ENCODE results near the gene PGM1. TPM values are rescaled to one million over a fixed set of nuclear protein-coding genes. Genes with fewer than 3 reads are reported as not detected.
A peak's percentile ranks its signal among the peaks of the same experiment; 100 is the strongest.

Gene PGM1
- total and polyA plus RNA-seq, 10 of the 15 experiments (the other 5 are each of a cell fraction or from before 2014, with no cell fraction given), result 22.5 to 72.6 (median 50.8) TPM

GRCh38 chr1:63592536-63593302 lies 492 bp upstream of the PGM1 start:
- no peaks in the 10 kb centered on the region for H3K4me1 ChIP-seq (ENCODE audit: control insufficient read depth, insufficient read depth, low read length)
- peaks cover 37% of the 10 kb centered on the region for H3K79me2 ChIP-seq (ENCODE audit: control insufficient read depth, insufficient read depth, low read length)
- H3K4me3 ChIP-seq, result peak overlapping the region; percentile 86
- CTCF ChIA-PET, result interaction anchor here (0.5 to 4.7 kb wide), 8 partner anchors 12 to 1615 kb away, joined by 3 to 29 read pairs (median 4); no protein-coding TSS in a partner anchor
- no peak for FAIRE-seq
- ATAC-seq, result no peak
- H3K4me2 ChIP-seq (ENCODE audit: control insufficient read depth, insufficient read depth), result peak overlapping the region; percentile 77
- no peaks in the 10 kb centered on the region for H3K36me3 ChIP-seq (ENCODE audit: control insufficient read depth in 2 of 2, insufficient read depth in 2 of 2, low read length in 1 of 2)
- no peaks in the 10 kb centered on the region for H4K20me1 ChIP-seq (ENCODE audit: control insufficient read depth, insufficient read depth)
- peak; percentile 20 for DNase-seq (ENCODE audit: low read depth, low spot score)
- peak overlapping the region; percentile 89 for H3K9ac ChIP-seq (ENCODE audit: control insufficient read depth, insufficient read depth, low read length)
- SMC1A ChIA-PET (ENCODE audit: uncharacterized antibody, unreplicated experiment), result interaction anchor here (0.9 to 2.9 kb wide), 7 partner anchors 9 to 35 kb away, joined by 3 to 10 read pairs (median 4); no protein-coding TSS in a partner anchor
- WGBS (ENCODE audit: insufficient coverage, insufficient replicate concordance, low lambda C conversion rate, missing lambda C conversion rate), result 35% methylated on average over 17 of the region's 18 CpGs
- peak overlapping the region; percentile 76 for H2AFZ ChIP-seq (ENCODE audit: control insufficient read depth, low read depth, low read length)
- H3K27ac ChIP-seq (ENCODE audit: control insufficient read depth, insufficient read depth), result peak overlapping the region; percentile 78
- BruUV-seq (replicated peaks), result TSS peak; percentile 71
- intact Hi-C loops (cut with micrococcal nuclease; ENCODE audit: unreplicated experiment) (no loop called here), in situ Hi-C loops (cut with MboI) (no loop called here)
- H3K9me3 ChIP-seq (replicated peaks; ENCODE audit: control insufficient read depth, insufficient read depth, low read length), result no peaks in the 10 kb centered on the region
- H3K27me3 ChIP-seq (replicated peaks in 1 of 2; ENCODE audit: control insufficient read depth in 2 of 2, insufficient read depth in 2 of 2, low read length in 1 of 2), result no peaks in the 10 kb centered on the region
- no peak for TF ChIP-seq HSF1 (IDR thresholded peaks at IDR 0.05; ENCODE audit: low read depth, low read length)
- TF ChIP-seq MLLT1 (IDR thresholded peaks at IDR 0.05), result peak; percentile 63; the same call in 1 of the 2 replicates
- RAD21 ChIA-PET (ENCODE audit: unreplicated experiment), result interaction anchor here (1.0 to 2.6 kb wide), 6 partner anchors 12 to 34 kb away, joined by 3 to 11 read pairs (median 4); no protein-coding TSS in a partner anchor
- POLR2A ChIA-PET, result interaction anchor here (0.6 to 3.1 kb wide), 3 partner anchors 17 to 131 kb away, joined by 3 to 11 read pairs (median 6); no protein-coding TSS in a partner anchor

Data from GM12878 (cell line).